K562 (cell line): ENCODE data around the gene B4GALT1. TPM values are rescaled to one million over a fixed set of nuclear protein-coding genes. Genes with fewer than 3 reads are reported as not detected.

Experiments
- MAZ ChIP-seq, 2 experiments: fragments of 450-650 bp in 1 of 2; sonication (generic) in 1 of 2; formaldehyde crosslinking; IDR thresholded peaks in 1 of 2; conservative IDR thresholded peaks in 1 of 2; 2 replicates each; pipeline versions ENCODE4 v1.4.0 to v1.5.0; 2020; ENCODE audit warnings: mild to moderate bottlenecking in 1 of 2, missing genetic modification reagents in 1 of 2
- MXI1 ChIP-seq: IDR thresholded peaks from 2 replicates; pipeline ENCODE4 v1.6.1; 2011; ENCODE audit warnings: low read depth, mild to moderate bottlenecking, improper control_type of control experiment, low read length
- NFIX ChIP-seq: fragments of 250-450 bp; sonication (Bioruptor Pico); IDR thresholded peaks from 2 replicates; pipeline ENCODE4 v1.4.0; 2020; ENCODE audit warnings: low read depth, mild to moderate bottlenecking, moderate library complexity
- RCOR1 ChIP-seq, 2 experiments: IDR thresholded peaks; 2 replicates each; pipeline ENCODE4 v1.6.1; 2012; ENCODE audit warnings: low read depth in 2 of 2, low read length in 2 of 2, borderline replicate concordance in 1 of 2, improper control_type of control experiment in 1 of 2
- SIN3B ChIP-seq: fragments of 450-650 bp; IDR thresholded peaks from 2 replicates; pipeline ENCODE4 v1.6.1; 2017; ENCODE audit warnings: low read depth, mild to moderate bottlenecking, moderate library complexity
- TAF7 ChIP-seq: fragments of 450-650 bp; IDR thresholded peaks from 2 replicates; pipeline ENCODE4 v1.6.1; 2016; ENCODE audit warnings: missing genetic modification characterization, missing compliant biosample characterization
- ZNF24 ChIP-seq: fragments of 450-650 bp; IDR thresholded peaks from 2 replicates; pipeline ENCODE4 v1.6.1; 2016
- ZNF3 ChIP-seq: fragments of 250-450 bp; sonication (Bioruptor Pico); IDR thresholded peaks from 2 replicates; pipeline ENCODE4 v1.5.0; 2021; ENCODE audit warnings: mild to moderate bottlenecking, moderate library complexity
- ZNF311 ChIP-seq: fragments of 250-450 bp; sonication (Bioruptor Pico); IDR thresholded peaks from 2 replicates; pipeline ENCODE4 v1.4.0; 2020; ENCODE audit warnings: mild to moderate bottlenecking, moderate library complexity
- ZNF583 ChIP-seq: fragments of 250-450 bp; sonication (Bioruptor Pico); IDR thresholded peaks from 2 replicates; pipeline ENCODE4 v1.4.0; 2020
- ZSCAN32 ChIP-seq: fragments of 450-650 bp; formaldehyde crosslinking; IDR thresholded peaks from 2 replicates; pipeline ENCODE4 v1.4.0; 2020; ENCODE audit warnings: mild to moderate bottlenecking, moderate library complexity
- polyA plus RNA-seq, 8 experiments: library from polyadenylated mRNA; depleted of rRNA in 4 of 8; stranded (reverse) in 5 of 8; unstranded in 3 of 8; fragments of >200 nt; fragmentation: Nextera tagmentation in 2 of 8; fragmentation: Illumina TruSeq in 1 of 8; extraction: Ambion mirVana in 2 of 8; extraction: Trizol in 1 of 8; gene quantifications; 2 replicates each; pipeline versions ENCODE4 v1.2.1 to v1.2.3, GENCODE V29; 2011 to 2014; ENCODE audit warnings: inconsistent platforms in 1 of 8, missing spikeins in 1 of 8
- total RNA-seq, 7 experiments: library from RNA; depleted of rRNA in 6 of 7; stranded (reverse); fragments of >200 nt in 6 of 7; fragmentation: Illumina TruSeq in 2 of 7; extraction: Trizol in 2 of 7; gene quantifications; 2 replicates each; pipeline versions ENCODE4 v1.2.1 to v1.2.3, GENCODE V29; 2011 to 2021; ENCODE audit warnings: low replicate concordance in 1 of 7
- TF ChIP-seq, protein P1 (sequence below): conservative IDR thresholded peaks from 2 replicates; pipeline ENCODE4 v1.6.1; 2011; ENCODE audit warnings: low read depth, mild to moderate bottlenecking, low read length; ENCODE audit not compliant: control insufficient read depth
- TF ChIP-seq, protein P2 (sequence below): fragments of 450-650 bp; formaldehyde crosslinking; IDR thresholded peaks from 2 replicates; pipeline ENCODE4 v1.4.0; 2020; ENCODE audit warnings: mild to moderate bottlenecking, moderate library complexity
- TF ChIP-seq, protein P3 (sequence below), 2 experiments: fragments of 250-450 bp in 1 of 2; fragments of 450-650 bp in 1 of 2; sonication (Bioruptor Pico) in 1 of 2; IDR thresholded peaks; 2 replicates each; pipeline versions ENCODE4 v1.6.1 to v1.8.0; 2016 to 2021; ENCODE audit warnings: mild to moderate bottlenecking in 2 of 2, moderate library complexity in 2 of 2, missing compliant biosample characterization in 1 of 2, missing genetic modification characterization in 1 of 2
- TF ChIP-seq, protein P4 (sequence below): sonication (generic); formaldehyde crosslinking; IDR thresholded peaks from 2 replicates; pipeline ENCODE4 v1.8.1; 2023; ENCODE audit warnings: missing genetic modification reagents, mild to moderate bottlenecking, borderline replicate concordance
- TF ChIP-seq, protein P5 (sequence below): sonication (generic); formaldehyde crosslinking; IDR thresholded peaks from 2 replicates; pipeline ENCODE4 v1.8.0; 2022; ENCODE audit warnings: mild to moderate bottlenecking, low read depth, missing genetic modification reagents

The B4GALT1 gene
- total and polyA plus RNA-seq, 9 of the 15 experiments (the other 6 are each of a cell fraction or from before 2014, with no cell fraction given): 4.1 to 26.8 (median 7.1) TPM

DNA sequence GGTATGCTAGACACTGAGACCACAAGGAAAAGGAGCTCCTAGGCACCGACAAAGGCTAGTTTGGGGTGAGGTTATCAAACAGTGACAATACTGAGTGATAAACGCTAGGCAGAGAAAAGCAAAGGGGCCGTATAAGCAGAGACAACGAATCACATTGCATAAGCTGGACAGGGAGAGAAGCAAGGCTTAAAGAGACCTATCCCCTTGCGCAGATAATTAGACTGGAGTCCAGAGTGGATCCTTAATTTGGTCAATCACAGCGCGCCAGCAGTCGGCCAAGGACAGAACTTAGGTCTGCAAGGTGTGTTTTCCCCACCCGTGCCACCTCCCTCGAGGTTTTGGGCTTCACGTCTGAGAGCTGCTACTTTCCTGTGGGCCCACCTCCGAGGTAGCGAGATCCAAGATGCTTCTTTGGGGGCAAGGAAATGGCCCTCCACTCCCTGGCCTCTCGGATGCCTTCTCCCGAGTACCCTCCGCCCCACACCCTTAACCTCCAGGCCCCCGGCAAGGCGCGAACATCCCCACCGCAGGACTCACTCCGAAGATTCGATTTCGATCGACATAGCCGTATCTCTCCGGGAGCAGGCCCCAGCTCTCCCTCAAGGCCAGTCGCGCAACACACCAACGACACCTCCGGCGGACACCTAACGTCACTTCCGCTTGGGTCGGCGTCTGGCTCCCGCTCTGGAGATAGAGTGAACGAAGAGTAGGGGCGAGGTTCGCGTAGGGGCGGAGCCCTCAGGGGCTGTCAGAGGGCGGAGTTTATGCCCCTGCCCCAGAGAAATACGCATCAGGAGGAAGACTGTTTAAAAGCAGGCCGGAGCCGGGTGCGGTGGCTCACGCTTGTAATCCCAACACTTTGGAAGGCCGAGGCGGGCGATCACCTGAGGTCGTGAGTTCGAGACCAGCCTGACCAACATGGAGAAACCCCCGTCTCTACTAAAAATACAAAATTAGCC is 90.8 kb downstream of the B4GALT1 start, which contains the start of gene SMU1 (continued):
- TF ChIP-seq, protein P1, sequence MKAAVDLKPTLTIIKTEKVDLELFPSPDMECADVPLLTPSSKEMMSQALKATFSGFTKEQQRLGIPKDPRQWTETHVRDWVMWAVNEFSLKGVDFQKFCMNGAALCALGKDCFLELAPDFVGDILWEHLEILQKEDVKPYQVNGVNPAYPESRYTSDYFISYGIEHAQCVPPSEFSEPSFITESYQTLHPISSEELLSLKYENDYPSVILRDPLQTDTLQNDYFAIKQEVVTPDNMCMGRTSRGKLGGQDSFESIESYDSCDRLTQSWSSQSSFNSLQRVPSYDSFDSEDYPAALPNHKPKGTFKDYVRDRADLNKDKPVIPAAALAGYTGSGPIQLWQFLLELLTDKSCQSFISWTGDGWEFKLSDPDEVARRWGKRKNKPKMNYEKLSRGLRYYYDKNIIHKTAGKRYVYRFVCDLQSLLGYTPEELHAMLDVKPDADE: 0 out of 2 replicates have a peak, but pooled peaks have one; percentile 45
- TF ChIP-seq MAZ (CRISPR knock-in tag; conservative IDR thresholded peaks at IDR 0.05 in 1 of 2, IDR thresholded peaks at IDR 0.05 in 1 of 2) (peak in 1 of 2 experiments; percentile 36; a peak in 2 of 4 replicates), SIN3B (peak; percentile 95), ZNF583 (CRISPR knock-in tag) (no peak), MXI1 (no peak), ZNF3 (no peak), ZSCAN32 (CRISPR knock-in tag) (no peak), NFIX (CRISPR knock-in tag) (no peak), ZNF24 (no peak), RCOR1 (IDR thresholded peaks at IDR 0.05; ENCODE audit: borderline replicate concordance in 1 of 2, low read depth in 2 of 2, low read length in 2 of 2) (peak in 1 of 2 experiments; percentile 33; a peak in 1 of 4 replicates), ZNF311 (CRISPR knock-in tag) (no peak), TAF7 (tag) (peak; percentile 58; the same call in 1 of the 2 replicates)
- TF ChIP-seq, protein P2, sequence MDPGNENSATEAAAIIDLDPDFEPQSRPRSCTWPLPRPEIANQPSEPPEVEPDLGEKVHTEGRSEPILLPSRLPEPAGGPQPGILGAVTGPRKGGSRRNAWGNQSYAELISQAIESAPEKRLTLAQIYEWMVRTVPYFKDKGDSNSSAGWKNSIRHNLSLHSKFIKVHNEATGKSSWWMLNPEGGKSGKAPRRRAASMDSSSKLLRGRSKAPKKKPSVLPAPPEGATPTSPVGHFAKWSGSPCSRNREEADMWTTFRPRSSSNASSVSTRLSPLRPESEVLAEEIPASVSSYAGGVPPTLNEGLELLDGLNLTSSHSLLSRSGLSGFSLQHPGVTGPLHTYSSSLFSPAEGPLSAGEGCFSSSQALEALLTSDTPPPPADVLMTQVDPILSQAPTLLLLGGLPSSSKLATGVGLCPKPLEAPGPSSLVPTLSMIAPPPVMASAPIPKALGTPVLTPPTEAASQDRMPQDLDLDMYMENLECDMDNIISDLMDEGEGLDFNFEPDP (CRISPR knock-in tag): no peak
- TF ChIP-seq, protein P3, sequence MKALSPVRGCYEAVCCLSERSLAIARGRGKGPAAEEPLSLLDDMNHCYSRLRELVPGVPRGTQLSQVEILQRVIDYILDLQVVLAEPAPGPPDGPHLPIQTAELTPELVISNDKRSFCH (CRISPR knock-in tag; IDR thresholded peaks at IDR 0.05): no peak
- TF ChIP-seq, protein P3 (tag; IDR thresholded peaks at IDR 0.05): no peak
- TF ChIP-seq, protein P4, sequence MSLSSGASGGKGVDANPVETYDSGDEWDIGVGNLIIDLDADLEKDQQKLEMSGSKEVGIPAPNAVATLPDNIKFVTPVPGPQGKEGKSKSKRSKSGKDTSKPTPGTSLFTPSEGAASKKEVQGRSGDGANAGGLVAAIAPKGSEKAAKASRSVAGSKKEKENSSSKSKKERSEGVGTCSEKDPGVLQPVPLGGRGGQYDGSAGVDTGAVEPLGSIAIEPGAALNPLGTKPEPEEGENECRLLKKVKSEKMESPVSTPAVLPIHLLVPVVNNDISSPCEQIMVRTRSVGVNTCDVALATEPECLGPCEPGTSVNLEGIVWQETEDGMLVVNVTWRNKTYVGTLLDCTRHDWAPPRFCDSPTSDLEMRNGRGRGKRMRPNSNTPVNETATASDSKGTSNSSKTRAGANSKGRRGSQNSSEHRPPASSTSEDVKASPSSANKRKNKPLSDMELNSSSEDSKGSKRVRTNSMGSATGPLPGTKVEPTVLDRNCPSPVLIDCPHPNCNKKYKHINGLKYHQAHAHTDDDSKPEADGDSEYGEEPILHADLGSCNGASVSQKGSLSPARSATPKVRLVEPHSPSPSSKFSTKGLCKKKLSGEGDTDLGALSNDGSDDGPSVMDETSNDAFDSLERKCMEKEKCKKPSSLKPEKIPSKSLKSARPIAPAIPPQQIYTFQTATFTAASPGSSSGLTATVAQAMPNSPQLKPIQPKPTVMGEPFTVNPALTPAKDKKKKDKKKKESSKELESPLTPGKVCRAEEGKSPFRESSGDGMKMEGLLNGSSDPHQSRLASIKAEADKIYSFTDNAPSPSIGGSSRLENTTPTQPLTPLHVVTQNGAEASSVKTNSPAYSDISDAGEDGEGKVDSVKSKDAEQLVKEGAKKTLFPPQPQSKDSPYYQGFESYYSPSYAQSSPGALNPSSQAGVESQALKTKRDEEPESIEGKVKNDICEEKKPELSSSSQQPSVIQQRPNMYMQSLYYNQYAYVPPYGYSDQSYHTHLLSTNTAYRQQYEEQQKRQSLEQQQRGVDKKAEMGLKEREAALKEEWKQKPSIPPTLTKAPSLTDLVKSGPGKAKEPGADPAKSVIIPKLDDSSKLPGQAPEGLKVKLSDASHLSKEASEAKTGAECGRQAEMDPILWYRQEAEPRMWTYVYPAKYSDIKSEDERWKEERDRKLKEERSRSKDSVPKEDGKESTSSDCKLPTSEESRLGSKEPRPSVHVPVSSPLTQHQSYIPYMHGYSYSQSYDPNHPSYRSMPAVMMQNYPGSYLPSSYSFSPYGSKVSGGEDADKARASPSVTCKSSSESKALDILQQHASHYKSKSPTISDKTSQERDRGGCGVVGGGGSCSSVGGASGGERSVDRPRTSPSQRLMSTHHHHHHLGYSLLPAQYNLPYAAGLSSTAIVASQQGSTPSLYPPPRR: no peak
- TF ChIP-seq, protein P5, sequence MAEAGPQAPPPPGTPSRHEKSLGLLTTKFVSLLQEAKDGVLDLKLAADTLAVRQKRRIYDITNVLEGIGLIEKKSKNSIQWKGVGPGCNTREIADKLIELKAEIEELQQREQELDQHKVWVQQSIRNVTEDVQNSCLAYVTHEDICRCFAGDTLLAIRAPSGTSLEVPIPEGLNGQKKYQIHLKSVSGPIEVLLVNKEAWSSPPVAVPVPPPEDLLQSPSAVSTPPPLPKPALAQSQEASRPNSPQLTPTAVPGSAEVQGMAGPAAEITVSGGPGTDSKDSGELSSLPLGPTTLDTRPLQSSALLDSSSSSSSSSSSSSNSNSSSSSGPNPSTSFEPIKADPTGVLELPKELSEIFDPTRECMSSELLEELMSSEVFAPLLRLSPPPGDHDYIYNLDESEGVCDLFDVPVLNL: no peak; the same call in 1 of the 2 replicates
